Gastroesophageal sphincter (tissue), 4 donors: ENCODE data around the gene CTIF. TPM values are rescaled to one million over a fixed set of nuclear protein-coding genes. Genes with fewer than 3 reads are reported as not detected.
"Not testable (repeated sequence)": the region's sequence is repeated elsewhere in the genome, so short reads cannot be mapped to it uniquely, and the experiment has no call there.

ENCODE experiments used
- ATAC-seq: fragments of 150-250 bp; one replicate; pipeline ENCODE4 v1.9.1; 2016; ENCODE audit warnings: mild to moderate bottlenecking, moderate library complexity
- H3K27ac ChIP-seq, 4 donors: fragments of 200-600 bp; sonication (generic) in 3 of 4; 1 replicate in 3 of 4; 2 replicates in 1 of 4; pipeline ENCODE4 v1.5.1; 2016 to 2019
- H3K27me3 ChIP-seq: fragments of 200-600 bp; sonication (generic); one replicate; pipeline ENCODE4 v1.5.1; 2019
- H3K36me3 ChIP-seq, 2 donors: fragments of 200-600 bp; sonication (generic); one replicate each; pipeline ENCODE4 v1.5.1; 2019; ENCODE audit warnings: control low read depth in 1 of 2
- H3K4me1 ChIP-seq, 3 donors: fragments of 200-600 bp; sonication (generic); 1 replicate in 2 of 3; 2 replicates in 1 of 3; pipeline ENCODE4 v1.5.1; 2016 to 2019; ENCODE audit warnings: control low read depth in 2 of 3
- H3K4me3 ChIP-seq, 2 donors: fragments of 200-600 bp; sonication (generic); one replicate each; pipeline ENCODE4 v1.5.1; 2019; ENCODE audit warnings: mild to moderate bottlenecking in 1 of 2, moderate library complexity in 1 of 2
- H3K9me3 ChIP-seq, 3 donors: fragments of 200-600 bp; sonication (generic); one replicate each; pipeline ENCODE4 v1.5.1; 2017 to 2019; ENCODE audit warnings: control low read depth in 2 of 3
- EP300 ChIP-seq: sonication (generic); formaldehyde crosslinking; IDR thresholded peaks from one replicate; pipeline ENCODE4 v1.6.1; 2017; ENCODE audit warnings: antibody characterized with exemption, mild to moderate bottlenecking
- POLR2A ChIP-seq, 2 donors: fragments of 450-650 bp; IDR thresholded peaks; one replicate each; pipeline ENCODE4 v1.6.1; 2017; ENCODE audit warnings: antibody characterized with exemption in 2 of 2, mild to moderate bottlenecking in 2 of 2, moderate library complexity in 1 of 2
- POLR2AphosphoS5 ChIP-seq: sonication (generic); formaldehyde crosslinking; IDR thresholded peaks from one replicate; pipeline ENCODE4 v1.6.1; 2017; ENCODE audit warnings: antibody characterized with exemption
- WGBS, 2 donors: methylation state at CpG; one replicate each; pipeline ENCODE4 v1.1.5; 2018; ENCODE audit warnings: low coverage in 1 of 2; 5-methylcytosine and 5-hydroxymethylcytosine counted together
- total RNA-seq, 4 donors: library from RNA; depleted of rRNA; stranded (reverse); fragments of >200 nt; gene quantifications; one replicate each; pipeline ENCODE4 v1.1.0, GENCODE V29; 2016
- TF ChIP-seq, protein P1 (sequence below), 4 experiments: fragments of 200-600 bp in 2 of 4; fragments of 450-650 bp in 2 of 4; sonication (generic) in 1 of 4; IDR thresholded peaks; one replicate each; pipeline ENCODE4 v1.5.1; 2017 to 2019; ENCODE audit warnings: antibody characterized with exemption in 4 of 4, mild to moderate bottlenecking in 2 of 4, moderate library complexity in 2 of 4

The CTIF gene
- total RNA-seq, 4 donors from 2014 or later, result 31.4 to 124 (median 78.1) TPM

DNA sequence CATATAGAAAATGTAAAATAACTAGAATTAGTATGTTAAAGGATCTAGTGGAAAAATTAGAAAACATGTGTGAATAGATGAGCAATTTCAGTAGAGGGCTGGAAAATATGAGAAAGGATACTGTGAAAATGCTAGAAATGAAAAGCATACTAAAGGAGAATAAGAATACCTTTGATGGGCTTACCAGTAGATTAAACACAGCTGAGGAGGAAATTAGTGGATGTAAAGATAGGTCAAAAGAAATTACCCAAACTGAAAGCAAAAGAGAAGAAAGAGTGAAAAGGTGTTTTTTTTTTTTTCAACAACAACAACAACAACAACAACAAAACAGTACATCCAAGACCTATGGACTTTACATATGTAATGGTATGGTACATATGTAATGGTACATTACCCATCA is 41.0 kb upstream of the CTIF start:
- H3K27me3 ChIP-seq, result no peaks in the 10 kb centered on the region
- no peak overlapping the region for H3K27ac ChIP-seq
- no peak for ATAC-seq
- no peak for TF ChIP-seq EP300
- TF ChIP-seq POLR2AphosphoS5, result no peak
- TF ChIP-seq POLR2A (IDR thresholded peaks at IDR 0.05), result no peak
- no peaks in the 10 kb centered on the region for H3K36me3 ChIP-seq
- H3K9me3 ChIP-seq, result no peaks in the 10 kb centered on the region
- H3K4me3 ChIP-seq, result no peak overlapping the region
- H3K4me1 ChIP-seq, result peaks cover 0 to 8% (median 0%) of the 10 kb centered on the region in 3 donors

GRCh38 chr18:48500517-48500916 is 38.3 kb upstream of the CTIF start:
- H3K36me3 ChIP-seq, result no peaks in the 10 kb centered on the region
- H3K4me1 ChIP-seq, result no peaks in the 10 kb centered on the region
- H3K9me3 ChIP-seq, result peaks cover 0 to 6% (median 0%) of the 10 kb centered on the region in 3 donors
- TF ChIP-seq, protein P1, sequence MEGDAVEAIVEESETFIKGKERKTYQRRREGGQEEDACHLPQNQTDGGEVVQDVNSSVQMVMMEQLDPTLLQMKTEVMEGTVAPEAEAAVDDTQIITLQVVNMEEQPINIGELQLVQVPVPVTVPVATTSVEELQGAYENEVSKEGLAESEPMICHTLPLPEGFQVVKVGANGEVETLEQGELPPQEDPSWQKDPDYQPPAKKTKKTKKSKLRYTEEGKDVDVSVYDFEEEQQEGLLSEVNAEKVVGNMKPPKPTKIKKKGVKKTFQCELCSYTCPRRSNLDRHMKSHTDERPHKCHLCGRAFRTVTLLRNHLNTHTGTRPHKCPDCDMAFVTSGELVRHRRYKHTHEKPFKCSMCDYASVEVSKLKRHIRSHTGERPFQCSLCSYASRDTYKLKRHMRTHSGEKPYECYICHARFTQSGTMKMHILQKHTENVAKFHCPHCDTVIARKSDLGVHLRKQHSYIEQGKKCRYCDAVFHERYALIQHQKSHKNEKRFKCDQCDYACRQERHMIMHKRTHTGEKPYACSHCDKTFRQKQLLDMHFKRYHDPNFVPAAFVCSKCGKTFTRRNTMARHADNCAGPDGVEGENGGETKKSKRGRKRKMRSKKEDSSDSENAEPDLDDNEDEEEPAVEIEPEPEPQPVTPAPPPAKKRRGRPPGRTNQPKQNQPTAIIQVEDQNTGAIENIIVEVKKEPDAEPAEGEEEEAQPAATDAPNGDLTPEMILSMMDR (IDR thresholded peaks at IDR 0.05), result no peak
- TF ChIP-seq POLR2AphosphoS5 (no peak), EP300 (no peak), POLR2A (IDR thresholded peaks at IDR 0.05) (no peak)
- H3K27me3 ChIP-seq, result no peaks in the 10 kb centered on the region
- no peak overlapping the region for H3K27ac ChIP-seq
- ATAC-seq, result no peak
- H3K4me3 ChIP-seq, result no peak overlapping the region

- Histone ChIP-seq H3K27me3 (no peaks in the 10 kb centered on the region), H3K27ac (no peak overlapping the region), H3K9me3 (peaks cover 0 to 30% (median 0%) of the 10 kb centered on the region in 3 donors), H3K4me3 (no peak overlapping the region), H3K36me3 (no peaks in the 10 kb centered on the region), H3K4me1 (no peaks in the 10 kb centered on the region)
- no peak for ATAC-seq
- TF ChIP-seq EP300, result no peak
- TF ChIP-seq, protein P1 (IDR thresholded peaks at IDR 0.05), result no peak
- TF ChIP-seq POLR2A (IDR thresholded peaks at IDR 0.05), result no peak
- TF ChIP-seq POLR2AphosphoS5, result no peak
- 62 to 83% methylated on average over 4 of the region's 4 CpGs for WGBS, 2 donors
These were observed 35.9 kb upstream of the CTIF start for GRCh38 chr18:48502906-48503305.

DNA sequence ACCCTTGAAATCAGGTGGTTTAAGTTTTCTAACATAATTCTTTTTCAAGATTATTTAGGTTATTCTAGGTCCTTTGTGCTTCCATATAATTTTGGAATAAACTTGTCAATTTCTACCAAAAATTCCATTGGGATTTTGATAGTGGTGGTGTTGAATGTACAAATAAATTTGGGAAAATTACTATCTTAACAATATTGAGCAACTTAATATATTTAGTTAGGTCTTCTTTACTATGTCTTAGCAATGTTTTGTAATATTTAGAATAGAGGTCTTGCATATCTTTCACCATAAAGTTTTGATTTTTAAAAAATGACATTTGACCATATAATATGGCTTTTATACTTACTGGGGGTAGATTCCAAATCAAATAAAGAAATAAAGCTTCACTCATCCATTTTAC is 34.0 kb upstream of the CTIF start:
- H3K9me3 ChIP-seq, result peaks cover 0 to 35% (median 0%) of the 10 kb centered on the region in 3 donors
- no peaks in the 10 kb centered on the region for H3K36me3 ChIP-seq
- H3K4me1 ChIP-seq, result no peaks in the 10 kb centered on the region
- no peak overlapping the region for H3K27ac ChIP-seq
- no peak overlapping the region for H3K4me3 ChIP-seq
- ATAC-seq, result no peak
- TF ChIP-seq, protein P1 (IDR thresholded peaks at IDR 0.05), result no peak
- no peak for TF ChIP-seq POLR2A (IDR thresholded peaks at IDR 0.05)
- no peak for TF ChIP-seq EP300
- TF ChIP-seq POLR2AphosphoS5, result no peak
- H3K27me3 ChIP-seq, result no peaks in the 10 kb centered on the region

- ATAC-seq, result not testable (repeated sequence)
- 75 to 86% methylated on average over 1 of the region's 1 CpG for WGBS, 2 donors
These were observed 31.8 kb upstream of the CTIF start for GRCh38 chr18:48506983-48507568.

GRCh38 chr18:48512498-48512897 is 26.3 kb upstream of the CTIF start:
- ATAC-seq, H3K27me3 ChIP-seq, H3K4me1 ChIP-seq, H3K4me3 ChIP-seq, H3K27ac ChIP-seq, H3K36me3 ChIP-seq, H3K9me3 ChIP-seq: not testable (repeated sequence)
- 79 to 89% methylated on average over 4 of the region's 4 CpGs for WGBS, 2 donors

More at GRCh38 chr18:48506983-48507568, 31.8 kb upstream of the CTIF start:
- peaks cover 0 to 35% (median 0%) of the 10 kb centered on the region in 3 donors for H3K9me3 ChIP-seq
- not testable (repeated sequence) for H3K36me3 ChIP-seq, H3K4me1 ChIP-seq, H3K27me3 ChIP-seq, H3K4me3 ChIP-seq, H3K27ac ChIP-seq
